ENCODE measurements around the gene PRPSAP2. TPM values are rescaled to one million over a fixed set of nuclear protein-coding genes. Genes with fewer than 3 reads are reported as not detected.
A peak's percentile ranks its signal among the peaks of the same experiment; 100 is the strongest.
"Not testable (repeated sequence)": the region's sequence is repeated elsewhere in the genome, so short reads cannot be mapped to it uniquely, and the experiment has no call there.

Gene PRPSAP2
- 47.2 TPM for total RNA-seq
- polyA plus RNA-seq: 19.2 TPM

GRCh38 chr17:18857864-18858566, at the start of gene PRPSAP2:
TSS of gene PRPSAP2 (plus strand) at chr17:18858131. CDS start at chr17:18865834, 7,703 bp downstream.
- Histone ChIP-seq H3K27ac (ENCODE audit: low read depth) (peak within 1 kb of the TSS; percentile 96), H3K4me1 (ENCODE audit: insufficient read depth) (no peaks in the 10 kb centered on the region), H3K36me3 (ENCODE audit: insufficient read depth) (no peaks in the 10 kb centered on the region), H3K4me3 (ENCODE audit: low read depth, low read length) (peak within 1 kb of the TSS; percentile 86)
- DNase-seq (ENCODE audit: extremely low spot score): peak; percentile 83
- under 1% methylated on average over 58 of the region's 58 CpGs for WGBS

GRCh38 chr17:18815924-18816323, 42.0 kb upstream of the PRPSAP2 start:
- not testable (repeated sequence) for H3K4me3 ChIP-seq (ENCODE audit: low read depth, low read length); H3K4me1 ChIP-seq (ENCODE audit: insufficient read depth); H3K36me3 ChIP-seq (ENCODE audit: insufficient read depth); H3K27ac ChIP-seq (ENCODE audit: low read depth); DNase-seq (ENCODE audit: extremely low spot score)
- 42% methylated on average over 3 of the region's 3 CpGs for whole genome bisulfite sequencing

GRCh38 chr17:18816489-18817371, 41.2 kb upstream of the PRPSAP2 start:
- peak; percentile 32 for DNase-seq (ENCODE audit: extremely low spot score)
- not testable (repeated sequence) for H3K27ac ChIP-seq (ENCODE audit: low read depth); H3K4me1 ChIP-seq (ENCODE audit: insufficient read depth); H3K36me3 ChIP-seq (ENCODE audit: insufficient read depth); H3K4me3 ChIP-seq (ENCODE audit: low read depth, low read length)
- 51% methylated on average over 9 of the region's 9 CpGs for WGBS

- H3K27ac ChIP-seq (ENCODE audit: low read depth); H3K36me3 ChIP-seq (ENCODE audit: insufficient read depth); H3K4me3 ChIP-seq (ENCODE audit: low read depth, low read length); DNase-seq (ENCODE audit: extremely low spot score); H3K4me1 ChIP-seq (ENCODE audit: insufficient read depth): not testable (repeated sequence)
- 56% methylated on average over 1 of the region's 3 CpGs for WGBS
Measured at GRCh38 chr17:18821430-18821829, 36.5 kb upstream of the PRPSAP2 start.

GRCh38 chr17:18827613-18828012, 30.3 kb upstream of the PRPSAP2 start:
- not testable (repeated sequence) for H3K4me1 ChIP-seq (ENCODE audit: insufficient read depth); H3K27ac ChIP-seq (ENCODE audit: low read depth); DNase-seq (ENCODE audit: extremely low spot score); H3K4me3 ChIP-seq (ENCODE audit: low read depth, low read length); H3K36me3 ChIP-seq (ENCODE audit: insufficient read depth)
- no CpG with 5 or more reads among the region's 1 CpG for WGBS

GRCh38 chr17:18848501-18848900, 9.4 kb upstream of the PRPSAP2 start:
- 93% methylated on average over 6 of the region's 6 CpGs for WGBS
- Histone ChIP-seq H3K4me3 (ENCODE audit: low read depth, low read length) (no peak overlapping the region), H3K36me3 (ENCODE audit: insufficient read depth) (no peaks in the 10 kb centered on the region), H3K4me1 (ENCODE audit: insufficient read depth) (no peaks in the 10 kb centered on the region), H3K27ac (ENCODE audit: low read depth) (no peak overlapping the region)
- DNase-seq (ENCODE audit: extremely low spot score): no peak

GRCh38 chr17:18850679-18851078, 7.3 kb upstream of the PRPSAP2 start:
- H3K27ac ChIP-seq (ENCODE audit: low read depth): no peak overlapping the region
- DNase-seq (ENCODE audit: extremely low spot score): no peak
- no peaks in the 10 kb centered on the region for H3K36me3 ChIP-seq (ENCODE audit: insufficient read depth)
- no peak overlapping the region for H3K4me3 ChIP-seq (ENCODE audit: low read depth, low read length)
- H3K4me1 ChIP-seq (ENCODE audit: insufficient read depth): no peaks in the 10 kb centered on the region
- 35% methylated on average over 1 of the region's 1 CpG for WGBS

GRCh38 chr17:18851201-18851600, 6.7 kb upstream of the PRPSAP2 start:
- no peak overlapping the region for H3K4me3 ChIP-seq (ENCODE audit: low read depth, low read length)
- 63% methylated on average over 3 of the region's 3 CpGs for WGBS
- no peak overlapping the region for H3K27ac ChIP-seq (ENCODE audit: low read depth)
- H3K4me1 ChIP-seq (ENCODE audit: insufficient read depth): no peaks in the 10 kb centered on the region
- no peak for DNase-seq (ENCODE audit: extremely low spot score)
- no peaks in the 10 kb centered on the region for H3K36me3 ChIP-seq (ENCODE audit: insufficient read depth)

- no peak for DNase-seq (ENCODE audit: extremely low spot score)
Measured at GRCh38 chr17:18854956-18855355, 3.0 kb upstream of the PRPSAP2 start.

GRCh38 chr17:18855831-18856569, 1.9 kb upstream of the PRPSAP2 start:
- under 1% methylated on average over 29 of the region's 29 CpGs for WGBS
- Histone ChIP-seq H3K4me1 (ENCODE audit: insufficient read depth) (no peaks in the 10 kb centered on the region), H3K27ac (ENCODE audit: low read depth) (peak overlapping the region; percentile 49), H3K36me3 (ENCODE audit: insufficient read depth) (no peaks in the 10 kb centered on the region), H3K4me3 (ENCODE audit: low read depth, low read length) (peak overlapping the region; percentile 30)
- peak; percentile 96 for DNase-seq (ENCODE audit: extremely low spot score)

More at GRCh38 chr17:18854956-18855355, 3.0 kb upstream of the PRPSAP2 start:
- 84% methylated on average over 7 of the region's 7 CpGs for WGBS
- Histone ChIP-seq H3K4me3 (ENCODE audit: low read depth, low read length) (no peak overlapping the region), H3K27ac (ENCODE audit: low read depth) (no peak overlapping the region), H3K36me3 (ENCODE audit: insufficient read depth) (no peaks in the 10 kb centered on the region), H3K4me1 (ENCODE audit: insufficient read depth) (no peaks in the 10 kb centered on the region)

- Histone ChIP-seq H3K27ac (ENCODE audit: low read depth) (peak overlapping the region; percentile 49), H3K4me1 (ENCODE audit: insufficient read depth) (no peaks in the 10 kb centered on the region), H3K4me3 (ENCODE audit: low read depth, low read length) (peak overlapping the region; percentile 26), H3K36me3 (ENCODE audit: insufficient read depth) (no peaks in the 10 kb centered on the region)
- no peak for DNase-seq (ENCODE audit: extremely low spot score)
- 5% methylated on average over 7 of the region's 7 CpGs for WGBS
Measured at GRCh38 chr17:18856570-18856915, 1.4 kb upstream of the PRPSAP2 start.

- peak overlapping the region; percentile 86 for H3K4me3 ChIP-seq (ENCODE audit: low read depth, low read length)
- no peaks in the 10 kb centered on the region for H3K4me1 ChIP-seq (ENCODE audit: insufficient read depth)
- H3K36me3 ChIP-seq (ENCODE audit: insufficient read depth): no peaks in the 10 kb centered on the region
- peak overlapping the region; percentile 96 for H3K27ac ChIP-seq (ENCODE audit: low read depth)
- 11% methylated on average over 12 of the region's 12 CpGs for WGBS
- no peak for DNase-seq (ENCODE audit: extremely low spot score)
Measured at GRCh38 chr17:18858567-18859245, 775 bp downstream of the PRPSAP2 start.

GRCh38 chr17:18859256-18859655, 1.3 kb downstream of the PRPSAP2 start:
- WGBS: 33% methylated on average over 4 of the region's 4 CpGs
- Histone ChIP-seq H3K36me3 (ENCODE audit: insufficient read depth) (no peaks in the 10 kb centered on the region), H3K27ac (ENCODE audit: low read depth) (no peak overlapping the region), H3K4me1 (ENCODE audit: insufficient read depth) (no peaks in the 10 kb centered on the region), H3K4me3 (ENCODE audit: low read depth, low read length) (no peak overlapping the region)
- DNase-seq (ENCODE audit: extremely low spot score): no peak

Measured in urinary bladder (tissue), 4 donors.